Heart left ventricle (tissue), 16 donors: ENCODE data around the gene SYNE2. TPM values are rescaled to one million over a fixed set of nuclear protein-coding genes. Genes with fewer than 3 reads are reported as not detected.

ENCODE experiments used
- ATAC-seq, 4 donors: fragments of 200-7000 bp; cut with Tn5 transposase; one replicate each; pipeline ENCODE4 v1.9.1; 2020 to 2022; ENCODE audit warnings: moderate library complexity in 4 of 4, mild to moderate bottlenecking in 3 of 4, moderate number of reproducible peaks in 1 of 4
- DNase-seq, 5 donors: peaks; one replicate each; pipeline ENCODE4 v3.0.0-alpha.2; 2020
- H3K27ac ChIP-seq, 12 donors: fragments of 200-600 bp; sonication (generic) in 4 of 12; one replicate each; pipeline versions ENCODE4 v1.5.0 to v1.8.0; 2016 to 2022; ENCODE audit warnings: mild to moderate bottlenecking in 2 of 12
- H3K27me3 ChIP-seq, 9 donors: fragments of 200-600 bp; sonication (generic) in 2 of 9; one replicate each; pipeline versions ENCODE4 v1.5.1 to v1.8.0; 2016 to 2022; ENCODE audit warnings: mild to moderate bottlenecking in 3 of 9
- H3K36me3 ChIP-seq, 9 donors: fragments of 200-600 bp; sonication (generic) in 2 of 9; one replicate each; pipeline versions ENCODE4 v1.5.0 to v1.8.0; 2018 to 2022; ENCODE audit warnings: mild to moderate bottlenecking in 2 of 9
- H3K4me1 ChIP-seq, 12 donors: fragments of 200-600 bp; sonication (generic) in 4 of 12; one replicate each; pipeline versions ENCODE4 v1.5.0 to v1.8.0; 2016 to 2022; ENCODE audit warnings: mild to moderate bottlenecking in 3 of 12
- H3K4me3 ChIP-seq, 12 donors: fragments of 200-600 bp; sonication (generic) in 4 of 12; one replicate each; pipeline versions ENCODE4 v1.5.0 to v1.8.0; 2017 to 2022; ENCODE audit warnings: mild to moderate bottlenecking in 9 of 12, moderate library complexity in 4 of 12
- H3K9me3 ChIP-seq, 12 donors: fragments of 200-600 bp; sonication (generic) in 4 of 12; one replicate each; pipeline versions ENCODE4 v1.5.0 to v1.8.0; 2016 to 2022; ENCODE audit warnings: mild to moderate bottlenecking in 1 of 12
- CTCF ChIP-seq, 12 donors: fragments of 200-600 bp; sonication (generic) in 4 of 12; IDR thresholded peaks; one replicate each; pipeline versions ENCODE4 v1.5.0 to v1.8.0; 2018 to 2022; ENCODE audit warnings: antibody characterized with exemption in 12 of 12, mild to moderate bottlenecking in 5 of 12
- POLR2A ChIP-seq, 2 donors: fragments of 450-650 bp; IDR thresholded peaks; one replicate each; pipeline ENCODE4 v1.6.1; 2017; ENCODE audit warnings: antibody characterized with exemption in 2 of 2, mild to moderate bottlenecking in 2 of 2, moderate library complexity in 2 of 2
- WGBS, 4 donors: extraction: QIAGEN DNeasy Blood & Tissue Kit in 2 of 4; methylation state at CpG; one replicate each; pipeline versions ENCODE4 v1.1.5 to v1.1.7; 2013 to 2018; 5-methylcytosine and 5-hydroxymethylcytosine counted together
- intact Hi-C, 10 donors: fragments of 100-400 bp; cut with DNase I; formaldehyde crosslinking; loops; one replicate each; pipeline versions ENCODE4 v1.11.1 to v1.14.2; 2022
- polyA plus RNA-seq, 2 donors: library from polyadenylated mRNA; stranded (reverse); fragments of 200-250 nt; gene quantifications; one replicate each; pipeline ENCODE4 v1.2.3, GENCODE V29; 2013
- total RNA-seq, 9 donors: library from RNA; depleted of rRNA in 2 of 9; stranded (reverse); fragments of >200 nt in 2 of 9; fragmentation: NEBNext Ultra II Directional in 3 of 9; extraction: Animal tissue kit (Norgen Biotek cat#: 25700) in 3 of 9; gene quantifications; one replicate each; pipeline versions ENCODE4 v1.1.0 to v1.2.4, GENCODE V29; 2016 to 2023
- donor health status: ischemic (EF 13 %, LVEDD 7.1; RV severe dilation, severe dysfunction).
- donor health status: healthy with polysubstance abuse.
- donor health status: DM: no; HTN: yes; CAD: no.
- donor health status: DM: no; HTN: no; CAD: no.
- donor health status: ischemic (EF 25% LVEDD 6.9; RV normal size, moderate dysfunction).
- donor health status: ischemic (EF 25% LVEDD 5.7; RV mildly dilated, moderate dysfunction).
- donor health status: healthy.
- donor health status: DM: yes; HTN: yes; CAD: no.
- donor health status: ischemic (EF 35%, LVEDD 5.7; RV mildly dilated, moderate dysfunction).
- donor health status: nonischemic (EF 11% LVEDD 7.7; RV severe dilation, severe dysfunction).
- donor health status: DM: yes; HTN: yes; CAD: no.
- donor health status: PGD.
- donor health status: ischemic (EF 29% LVEDD 5.4; RV normal size, mild dysfunction).
- donor health status: nonischemic (EF 23%, LVEDD 6.1; RV moderate dilation, normal function).

SYNE2 gene
- total and polyA plus RNA-seq, 11 donors: 58.2 to 255 (median 111) TPM

- Histone ChIP-seq H3K27me3 (no peaks in the 10 kb centered on the region), H3K4me1 (peaks cover 0 to 16% (median 4%) of the 10 kb centered on the region in 12 donors), H3K36me3 (no peaks in the 10 kb centered on the region), H3K27ac (peak overlapping the region in 1 of 12 donors; percentile 39), H3K4me3 (no peak overlapping the region), H3K9me3 (peaks cover 0 to 11% (median 0%) of the 10 kb centered on the region in 12 donors)
- intact Hi-C loops: no loop called here
- no peak for DNase-seq
- 47 to 63% (median 62%) methylated on average over 5 of the region's 5 CpGs for WGBS, 4 donors
- ATAC-seq: peak; percentile 52 to 93 (median 78)
- no peak for TF ChIP-seq CTCF (IDR thresholded peaks at IDR 0.05)
- TF ChIP-seq POLR2A (IDR thresholded peaks at IDR 0.05): no peak
Measured at GRCh38 chr14:63922696-63923421, 70.1 kb downstream of the SYNE2 start.

GRCh38 chr14:63923422-63923752 is 70.6 kb downstream of the SYNE2 start:
- no peak for DNase-seq
- Histone ChIP-seq H3K4me1 (peaks cover 0 to 21% (median 8%) of the 10 kb centered on the region in 12 donors), H3K27ac (peak overlapping the region in 1 of 12 donors; percentile 39), H3K27me3 (no peaks in the 10 kb centered on the region), H3K36me3 (no peaks in the 10 kb centered on the region), H3K4me3 (no peak overlapping the region), H3K9me3 (peaks cover 0 to 11% (median 0%) of the 10 kb centered on the region in 12 donors)
- TF ChIP-seq CTCF (IDR thresholded peaks at IDR 0.05) (no peak), POLR2A (IDR thresholded peaks at IDR 0.05) (no peak)
- ATAC-seq: no peak
- intact Hi-C loops: no loop called here

GRCh38 chr14:63924375-63924774 is 71.6 kb downstream of the SYNE2 start:
- no peaks in the 10 kb centered on the region for H3K27me3 ChIP-seq
- intact Hi-C loops: no loop called here
- peaks cover 0 to 22% (median 9%) of the 10 kb centered on the region in 12 donors for H3K4me1 ChIP-seq
- ATAC-seq: no peak
- H3K4me3 ChIP-seq: no peak overlapping the region
- TF ChIP-seq POLR2A (IDR thresholded peaks at IDR 0.05) (no peak), CTCF (IDR thresholded peaks at IDR 0.05) (no peak)
- no peaks in the 10 kb centered on the region for H3K36me3 ChIP-seq
- peaks cover 0 to 11% (median 0%) of the 10 kb centered on the region in 12 donors for H3K9me3 ChIP-seq
- H3K27ac ChIP-seq: no peak overlapping the region
- no peak for DNase-seq

- DNase-seq (no peak), ATAC-seq (no peak)
- Histone ChIP-seq H3K4me3 (no peak overlapping the region), H3K9me3 (peaks cover 0 to 11% (median 0%) of the 10 kb centered on the region in 12 donors), H3K27me3 (no peaks in the 10 kb centered on the region), H3K4me1 (peaks cover 0 to 22% (median 9%) of the 10 kb centered on the region in 12 donors), H3K27ac (peak overlapping the region in 1 of 12 donors; percentile 6), H3K36me3 (no peaks in the 10 kb centered on the region)
- TF ChIP-seq CTCF (IDR thresholded peaks at IDR 0.05) (no peak), POLR2A (IDR thresholded peaks at IDR 0.05) (no peak)
- intact Hi-C loops: no loop called here
- WGBS, 4 donors: 95 to 100% (median 97%) methylated on average over 2 of the region's 2 CpGs
Measured at GRCh38 chr14:63926641-63927040, 73.8 kb downstream of the SYNE2 start.
